Endodermal cell (in vitro differentiated cells): ENCODE data around the gene FXR2. TPM values are rescaled to one million over a fixed set of nuclear protein-coding genes. Genes with fewer than 3 reads are reported as not detected.
A peak's percentile ranks its signal among the peaks of the same experiment; 100 is the strongest.
"Not testable (repeated sequence)": the region's sequence is repeated elsewhere in the genome, so short reads cannot be mapped to it uniquely, and the experiment has no call there.

ENCODE experiments used
- DNase-seq: peaks from one replicate; pipeline ENCODE4 v3.0.0-alpha.2; 2017
- H3K27ac ChIP-seq: 2 replicates; pipeline ENCODE4 v1.5.1; 2013; ENCODE audit warnings: mild to moderate bottlenecking, low read depth, low read length, moderate library complexity
- H3K27me3 ChIP-seq: 2 replicates; pipeline ENCODE4 v1.6.1; 2013; ENCODE audit warnings: mild to moderate bottlenecking, low read length, moderate library complexity; ENCODE audit not compliant: insufficient read depth, control insufficient read depth, poor library complexity, severe bottlenecking
- H3K36me3 ChIP-seq: 2 replicates; pipeline ENCODE4 v1.7.0; 2013; ENCODE audit warnings: mild to moderate bottlenecking, low read length, moderate library complexity; ENCODE audit not compliant: control insufficient read depth, insufficient read depth
- H3K4me1 ChIP-seq: one replicate; pipeline ENCODE4 v1.7.0; 2013; ENCODE audit warnings: low read length; ENCODE audit not compliant: control insufficient read depth, insufficient read depth
- H3K4me3 ChIP-seq: 2 replicates; pipeline ENCODE4 v1.5.1; 2013; ENCODE audit warnings: mild to moderate bottlenecking, low read length, moderate library complexity
- H3K9ac ChIP-seq: 2 replicates; pipeline ENCODE4 v1.6.1; 2013; ENCODE audit warnings: mild to moderate bottlenecking, low read length, moderate library complexity; ENCODE audit not compliant: poor library complexity, severe bottlenecking; ENCODE audit errors: extremely low read depth
- H3K9me3 ChIP-seq: 2 replicates; pipeline ENCODE4 v1.6.1; 2013; ENCODE audit warnings: mild to moderate bottlenecking, low read length, moderate library complexity; ENCODE audit not compliant: control insufficient read depth
- H3K27ac Mint-ChIP-seq: 2 replicates; pipeline ENCODE4 v1.8.0; 2020; ENCODE audit warnings: mixed read lengths
- H3K27me3 Mint-ChIP-seq: 2 replicates; pipeline ENCODE4 v1.8.0; 2021; ENCODE audit warnings: mild to moderate bottlenecking, mixed read lengths; ENCODE audit not compliant: insufficient read depth
- H3K36me3 Mint-ChIP-seq: 2 replicates; pipeline ENCODE4 v1.8.0; 2020; ENCODE audit warnings: low read depth, mixed read lengths
- H3K4me1 Mint-ChIP-seq: 2 replicates; pipeline ENCODE4 v1.8.0; 2020; ENCODE audit warnings: mixed read lengths
- H3K4me3 Mint-ChIP-seq: 2 replicates; pipeline ENCODE4 v1.8.0; 2020; ENCODE audit warnings: mild to moderate bottlenecking, moderate library complexity, mixed read lengths
- H3K9me3 Mint-ChIP-seq: 2 replicates; pipeline ENCODE4 v1.8.0; 2020; ENCODE audit warnings: mild to moderate bottlenecking, mixed read lengths
- WGBS, 2 experiments: methylation state at CpG; one replicate each; pipeline versions ENCODE4 v1.1.5 to v1.1.7; 2013; ENCODE audit warnings: missing lambda C conversion rate in 2 of 2, mixed read lengths in 1 of 2; ENCODE audit not compliant: insufficient coverage in 1 of 2, insufficient read length in 1 of 2; 5-methylcytosine and 5-hydroxymethylcytosine counted together
- total RNA-seq, 2 donors: library from RNA; stranded (reverse); fragmentation: NEBNext Ultra II Directional in 1 of 2; extraction: Animal tissue kit (Norgen Biotek cat#: 25700) in 1 of 2; gene quantifications; 2 replicates in 1 of 2; 3 replicates in 1 of 2; pipeline ENCODE4 v1.2.1, GENCODE V29; 2021
- TF ChIP-seq, protein P1 (sequence below): fragments of 200-600 bp; sonication (generic); conservative IDR thresholded peaks from 2 replicates; pipeline ENCODE4 v1.5.0; 2021; ENCODE audit warnings: antibody characterized with exemption, mild to moderate bottlenecking

Gene FXR2
- total RNA-seq, 2 donors from 2014 or later = 52.1 to 53.9 TPM

DNA sequence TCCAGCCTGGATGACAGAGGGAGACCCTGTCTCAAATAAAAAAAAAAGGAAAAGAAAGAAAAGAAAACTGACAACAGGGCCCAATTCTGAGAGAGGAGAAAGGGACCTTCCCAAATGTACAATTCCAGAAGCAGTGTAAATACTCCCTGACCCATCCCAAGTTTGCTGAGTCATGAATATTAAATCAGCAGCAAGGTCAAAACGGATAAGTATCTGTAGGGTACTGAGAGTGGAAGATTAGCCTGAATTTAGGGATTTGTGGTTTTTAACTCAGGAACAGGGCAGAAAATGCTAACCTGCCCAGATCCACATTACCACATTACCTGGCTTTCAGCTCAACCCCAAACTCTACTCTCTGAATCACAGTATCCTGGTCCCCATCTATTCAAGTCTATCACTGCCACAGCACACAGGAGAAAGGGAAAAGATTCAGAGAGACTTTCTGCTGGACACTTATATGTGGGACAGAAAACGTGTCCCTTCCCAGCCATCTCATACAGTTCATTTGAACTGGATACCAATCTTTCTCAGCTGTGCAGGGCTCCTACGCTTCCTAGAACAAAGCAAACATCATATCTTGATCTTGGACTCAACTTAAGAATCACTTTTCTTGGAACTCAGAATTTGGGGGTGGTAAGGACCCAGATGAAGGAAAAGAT, 2.9 kb downstream of the FXR2 start:
- H3K27ac ChIP-seq = no peak overlapping the region
- H3K4me3 ChIP-seq = peak overlapping the region; percentile 100
- Mint-ChIP-seq H3K4me3 (peak overlapping the region; percentile 80), H3K4me1 (peaks cover 22% of the 10 kb centered on the region), H3K27me3 (no peaks in the 10 kb centered on the region), H3K36me3 (peaks cover 23% of the 10 kb centered on the region), H3K27ac (no peak overlapping the region), H3K9me3 (no peaks in the 10 kb centered on the region)
- H3K4me1 ChIP-seq = no peaks in the 10 kb centered on the region
- no peak for DNase-seq
- 88% methylated on average over 3 of the region's 3 CpGs; no CpG with 5 or more reads in 1 of the 2 experiments for WGBS, 2 experiments
- TF ChIP-seq, protein P1, sequence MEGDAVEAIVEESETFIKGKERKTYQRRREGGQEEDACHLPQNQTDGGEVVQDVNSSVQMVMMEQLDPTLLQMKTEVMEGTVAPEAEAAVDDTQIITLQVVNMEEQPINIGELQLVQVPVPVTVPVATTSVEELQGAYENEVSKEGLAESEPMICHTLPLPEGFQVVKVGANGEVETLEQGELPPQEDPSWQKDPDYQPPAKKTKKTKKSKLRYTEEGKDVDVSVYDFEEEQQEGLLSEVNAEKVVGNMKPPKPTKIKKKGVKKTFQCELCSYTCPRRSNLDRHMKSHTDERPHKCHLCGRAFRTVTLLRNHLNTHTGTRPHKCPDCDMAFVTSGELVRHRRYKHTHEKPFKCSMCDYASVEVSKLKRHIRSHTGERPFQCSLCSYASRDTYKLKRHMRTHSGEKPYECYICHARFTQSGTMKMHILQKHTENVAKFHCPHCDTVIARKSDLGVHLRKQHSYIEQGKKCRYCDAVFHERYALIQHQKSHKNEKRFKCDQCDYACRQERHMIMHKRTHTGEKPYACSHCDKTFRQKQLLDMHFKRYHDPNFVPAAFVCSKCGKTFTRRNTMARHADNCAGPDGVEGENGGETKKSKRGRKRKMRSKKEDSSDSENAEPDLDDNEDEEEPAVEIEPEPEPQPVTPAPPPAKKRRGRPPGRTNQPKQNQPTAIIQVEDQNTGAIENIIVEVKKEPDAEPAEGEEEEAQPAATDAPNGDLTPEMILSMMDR = no peak
- H3K9me3 ChIP-seq = no peaks in the 10 kb centered on the region
- H3K36me3 ChIP-seq = peaks cover 26% of the 10 kb centered on the region
- no peak overlapping the region for H3K9ac ChIP-seq
- H3K27me3 ChIP-seq = no peaks in the 10 kb centered on the region

DNA sequence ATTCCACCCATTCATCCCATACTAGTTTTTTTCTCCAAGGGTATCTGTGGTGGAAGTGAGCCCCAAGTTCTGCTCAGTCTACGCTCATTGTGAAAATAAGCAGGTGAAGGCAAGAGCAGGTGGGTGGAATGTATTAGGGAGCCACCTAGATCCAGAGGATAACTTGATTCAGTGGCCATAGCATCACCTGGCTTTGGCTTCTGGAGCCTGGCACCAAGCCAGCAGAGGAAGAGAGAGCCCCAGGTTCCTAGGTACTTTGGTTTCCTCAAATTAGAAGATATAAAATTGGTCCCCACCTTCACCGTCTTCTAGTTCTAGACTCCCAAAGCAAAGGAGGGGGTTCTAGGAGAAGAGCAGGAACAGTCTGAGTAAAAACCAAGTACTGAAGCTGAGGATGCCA, 4.1 kb downstream of the FXR2 start:
- H3K4me3 ChIP-seq = no peak overlapping the region
- Mint-ChIP-seq H3K4me1 (peaks cover 24% of the 10 kb centered on the region), H3K4me3 (no peak overlapping the region)

DNA sequence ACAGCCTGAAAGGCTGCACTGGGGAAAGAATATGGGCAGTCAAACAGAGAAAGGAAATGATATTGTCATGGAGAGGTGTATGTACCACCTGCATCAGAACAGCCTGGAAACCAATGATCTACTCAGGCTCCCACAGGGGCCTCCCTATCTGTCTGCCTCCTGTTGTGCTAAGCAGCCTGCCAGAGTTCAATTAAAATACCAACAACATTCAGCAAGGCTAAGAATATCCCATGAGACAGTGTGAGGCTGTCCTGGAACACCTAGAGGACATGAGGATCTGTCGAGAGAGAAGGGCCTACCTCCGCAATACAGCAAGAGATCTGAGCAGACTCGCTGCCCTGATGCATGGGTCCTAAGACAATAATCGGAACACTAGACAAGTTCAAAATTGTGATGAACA, 8.4 kb downstream of the FXR2 start:
- Histone ChIP-seq H3K27me3 (no peaks in the 10 kb centered on the region), H3K36me3 (peaks cover 66% of the 10 kb centered on the region), H3K4me3 (no peak overlapping the region), H3K9ac (no peak overlapping the region), H3K9me3 (no peaks in the 10 kb centered on the region), H3K27ac (no peak overlapping the region), H3K4me1 (no peaks in the 10 kb centered on the region)
- H3K27ac Mint-ChIP-seq = peak overlapping the region; percentile 41
- TF ChIP-seq, protein P1 = no peak
- no peak for DNase-seq
- peaks cover 53% of the 10 kb centered on the region for H3K36me3 Mint-ChIP-seq
- no peaks in the 10 kb centered on the region for H3K9me3 Mint-ChIP-seq
- H3K27me3 Mint-ChIP-seq = no peaks in the 10 kb centered on the region
- WGBS, 2 experiments = 89 to 100% methylated on average over 3 to 4 of the region's 4 CpGs
- H3K4me1 Mint-ChIP-seq = peaks cover 6% of the 10 kb centered on the region
- H3K4me3 Mint-ChIP-seq = no peak overlapping the region

More for the DNA sequence above, 4.1 kb downstream of the FXR2 start:
- Histone ChIP-seq H3K9me3 (no peaks in the 10 kb centered on the region), H3K27ac (no peak overlapping the region), H3K9ac (no peak overlapping the region), H3K27me3 (no peaks in the 10 kb centered on the region), H3K36me3 (peaks cover 31% of the 10 kb centered on the region), H3K4me1 (no peaks in the 10 kb centered on the region)
- Mint-ChIP-seq H3K27ac (no peak overlapping the region), H3K27me3 (no peaks in the 10 kb centered on the region), H3K9me3 (no peaks in the 10 kb centered on the region), H3K36me3 (peaks cover 30% of the 10 kb centered on the region)
- DNase-seq = no peak
- 92 to 100% methylated on average over 1 to 2 of the region's 2 CpGs for WGBS, 2 experiments
- TF ChIP-seq, protein P1 = no peak

DNA sequence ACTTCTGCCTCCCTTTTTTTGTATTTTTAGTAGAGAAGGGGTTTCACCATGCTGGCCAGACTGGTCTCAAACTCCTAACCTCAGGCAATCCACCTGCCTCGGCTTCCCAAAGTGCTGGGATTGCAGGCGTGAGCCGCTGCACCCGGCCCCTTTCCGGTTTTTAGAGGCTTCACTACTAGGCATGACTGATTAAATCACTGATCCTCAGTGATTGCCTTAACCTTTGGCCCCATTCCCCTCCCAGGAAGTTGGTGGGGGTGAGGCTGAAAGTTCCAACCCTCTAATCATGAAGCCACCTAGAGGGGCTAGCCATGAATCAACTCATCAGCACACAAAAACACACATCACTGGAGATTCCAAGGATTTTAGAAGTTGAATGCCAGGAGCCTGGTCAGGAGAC, 17.1 kb downstream of the FXR2 start:
- H3K4me1 Mint-ChIP-seq, H3K9me3 ChIP-seq, H3K27me3 Mint-ChIP-seq, H3K4me3 ChIP-seq, H3K4me3 Mint-ChIP-seq, H3K9ac ChIP-seq, H3K27ac ChIP-seq, H3K4me1 ChIP-seq, H3K27me3 ChIP-seq, DNase-seq, H3K27ac Mint-ChIP-seq, H3K9me3 Mint-ChIP-seq: not testable (repeated sequence)
- peaks cover 83% of the 10 kb centered on the region for H3K36me3 ChIP-seq
- H3K36me3 Mint-ChIP-seq = peaks cover 82% of the 10 kb centered on the region
- 94% methylated on average over 5 of the region's 5 CpGs; no CpG with 5 or more reads in 1 of the 2 experiments for WGBS, 2 experiments
